GM12878 (cell line): ENCODE results near the gene DEFB131B. TPM values are rescaled to one million over a fixed set of nuclear protein-coding genes. Genes with fewer than 3 reads are reported as not detected.

Source experiments
- ASH2L ChIP-seq: fragments of 300-600, 200-600 bp; sonication (generic); IDR thresholded peaks from 2 replicates; pipeline ENCODE4 v1.6.1; 2017; ENCODE audit warnings: low read depth, mild to moderate bottlenecking, borderline replicate concordance
- CBFB ChIP-seq: IDR thresholded peaks from 2 replicates; pipeline ENCODE4 v1.6.1; 2016; ENCODE audit warnings: antibody characterized with exemption, low read depth
- CBX3 ChIP-seq: fragments of 200-600 bp; sonication (generic); IDR thresholded peaks from 2 replicates; pipeline ENCODE4 v1.6.1; 2016; ENCODE audit warnings: low read depth, borderline replicate concordance
- CHD4 ChIP-seq: fragments of 200-600 bp; sonication (generic); IDR thresholded peaks from 2 replicates; pipeline ENCODE4 v1.6.1; 2016; ENCODE audit warnings: mild to moderate bottlenecking
- CREM ChIP-seq: IDR thresholded peaks from 2 replicates; pipeline ENCODE4 v1.6.1; 2014; ENCODE audit warnings: antibody characterized with exemption, low read depth
- FOXK2 ChIP-seq: fragments of 450-650 bp; IDR thresholded peaks from 2 replicates; pipeline ENCODE4 v1.6.1; 2017; ENCODE audit warnings: mild to moderate bottlenecking, moderate library complexity
- GABPA ChIP-seq: IDR thresholded peaks from 2 replicates; pipeline ENCODE4 v1.6.1; 2014; ENCODE audit warnings: antibody characterized with exemption, low read depth, mild to moderate bottlenecking, inconsistent platforms
- KDM1A ChIP-seq: fragments of 200-600 bp; sonication (generic); IDR thresholded peaks from 2 replicates; pipeline ENCODE4 v1.6.1; 2016; ENCODE audit warnings: borderline replicate concordance
- KLF5 ChIP-seq: fragments of 450-650 bp; IDR thresholded peaks from 2 replicates; pipeline ENCODE4 v1.6.1; 2014; ENCODE audit warnings: mild to moderate bottlenecking; ENCODE audit not compliant: partially characterized antibody
- MTA2 ChIP-seq: fragments of 450-650 bp; IDR thresholded peaks from 2 replicates; pipeline ENCODE4 v1.6.1; 2016; ENCODE audit warnings: low read depth, mild to moderate bottlenecking, moderate library complexity
- NFYA ChIP-seq: IDR thresholded peaks from 2 replicates; pipeline ENCODE4 v1.6.1; 2011; ENCODE audit warnings: low read depth, mild to moderate bottlenecking, low read length, improper control_type of control experiment, borderline replicate concordance
- PBX3 ChIP-seq: IDR thresholded peaks from 2 replicates; pipeline ENCODE4 v1.6.1; 2011; ENCODE audit warnings: mild to moderate bottlenecking, low read depth, low read length, moderate library complexity; ENCODE audit not compliant: insufficient replicate concordance
- POLR2A ChIP-seq: IDR thresholded peaks from 2 replicates; pipeline ENCODE4 v1.6.1; 2011; ENCODE audit warnings: low read depth, mild to moderate bottlenecking, low read length
- POU2F2 ChIP-seq: IDR thresholded peaks from 3 replicates; pipeline ENCODE4 v1.6.1; 2011; ENCODE audit warnings: low read depth, mild to moderate bottlenecking, low read length, borderline replicate concordance
- RAD21 ChIP-seq: IDR thresholded peaks from 2 replicates; pipeline ENCODE4 v1.6.1; 2011; ENCODE audit warnings: mild to moderate bottlenecking, low read depth, low read length, moderate library complexity; ENCODE audit not compliant: insufficient read depth
- SMAD1 ChIP-seq: fragments of 450-650 bp; IDR thresholded peaks from 2 replicates; pipeline ENCODE4 v1.6.1; 2018; ENCODE audit warnings: mild to moderate bottlenecking, low read depth; ENCODE audit not compliant: partially characterized antibody
- SMAD5 ChIP-seq: IDR thresholded peaks from 2 replicates; pipeline ENCODE4 v1.6.1; 2016; ENCODE audit warnings: antibody characterized with exemption, low read depth
- SMARCA5 ChIP-seq: fragments of 450-650 bp; IDR thresholded peaks from 2 replicates; pipeline ENCODE4 v1.6.1; 2017; ENCODE audit warnings: mild to moderate bottlenecking
- TARDBP ChIP-seq: IDR thresholded peaks from 2 replicates; pipeline ENCODE4 v1.6.1; 2016; ENCODE audit warnings: borderline replicate concordance
- WRNIP1 ChIP-seq: IDR thresholded peaks from 2 replicates; pipeline ENCODE4 v1.6.1; 2011; ENCODE audit warnings: low read depth, low read length, improper control_type of control experiment, borderline replicate concordance
- ZBTB40 ChIP-seq: fragments of 450-650 bp; IDR thresholded peaks from 2 replicates; pipeline ENCODE4 v1.6.1; 2016; ENCODE audit warnings: mild to moderate bottlenecking, moderate library complexity, borderline replicate concordance
- ZNF217 ChIP-seq: fragments of 450-650 bp; IDR thresholded peaks from 2 replicates; pipeline ENCODE4 v1.6.1; 2017; ENCODE audit warnings: antibody characterized with exemption, mild to moderate bottlenecking
- polyA plus RNA-seq, 11 experiments: library from polyadenylated mRNA; depleted of rRNA in 4 of 11; unstranded in 6 of 11; stranded (reverse) in 5 of 11; fragments of >200 nt; fragmentation: Nextera tagmentation in 4 of 11; fragmentation: Illumina TruSeq in 1 of 11; extraction: Ambion mirVana in 4 of 11; extraction: Trizol in 1 of 11; gene quantifications; 1 replicate in 1 of 11; 2 replicates in 10 of 11; pipeline versions ENCODE4 v1.2.1 to v1.2.3, GENCODE V29; 2011 to 2016; ENCODE audit warnings: inconsistent platforms in 2 of 11, missing spikeins in 2 of 11, low read depth in 1 of 11
- total RNA-seq, 4 experiments: library from RNA; depleted of rRNA in 3 of 4; stranded (reverse); fragments of >200 nt in 3 of 4; fragmentation: Illumina TruSeq in 1 of 4; extraction: Trizol in 1 of 4; gene quantifications; 2 replicates each; pipeline versions ENCODE4 v1.2.1 to v1.2.3, GENCODE V29; 2013 to 2021
- TF ChIP-seq, protein P1 (sequence below): fragments of 450-650 bp; IDR thresholded peaks from 2 replicates; pipeline ENCODE4 v1.6.1; 2017; ENCODE audit warnings: borderline replicate concordance
- TF ChIP-seq, protein P2 (sequence below): IDR thresholded peaks from 2 replicates; pipeline ENCODE4 v1.6.1; 2011; ENCODE audit warnings: borderline replicate concordance, low read depth, mild to moderate bottlenecking, moderate library complexity, low read length; ENCODE audit not compliant: insufficient read depth, poor library complexity, severe bottlenecking

Gene DEFB131B
- total and polyA plus RNA-seq, 10 of the 15 experiments (the other 5 are each of a cell fraction or from before 2014, with no cell fraction given) = not detected

DNA sequence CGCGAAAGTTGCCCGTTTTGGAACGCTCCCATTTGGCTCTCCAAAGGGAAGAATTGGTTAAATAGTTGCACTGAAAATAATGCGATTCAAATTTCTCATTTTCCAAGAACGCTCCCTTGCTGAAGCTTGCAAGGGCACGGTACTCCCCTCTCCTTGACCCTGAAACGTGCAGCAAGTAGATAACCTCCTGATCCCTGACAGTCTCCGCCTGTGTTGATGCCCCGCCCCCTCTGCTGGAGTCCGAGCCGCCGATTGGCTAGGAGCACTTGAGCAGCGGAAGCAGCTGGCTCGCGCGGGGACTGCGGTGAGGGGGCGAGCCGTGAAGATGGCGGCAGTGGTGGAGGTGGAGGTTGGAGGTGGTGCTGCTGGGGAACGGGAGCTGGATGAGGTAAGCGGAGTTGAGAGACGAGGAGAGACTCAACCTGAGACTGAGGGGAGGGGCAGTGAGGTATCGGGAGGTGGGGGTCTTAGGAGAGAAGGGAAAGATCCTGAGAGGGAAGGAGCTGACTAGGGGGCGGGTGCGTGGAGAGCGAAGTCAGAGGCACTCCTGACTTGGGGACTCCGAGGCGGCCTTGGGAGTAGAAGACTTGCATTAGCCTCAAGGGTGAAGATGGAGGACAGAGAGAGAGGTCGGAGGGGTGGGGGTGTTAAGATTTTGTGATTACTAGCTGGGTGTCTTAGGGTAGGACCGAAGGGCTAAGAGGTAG is 50.6 kb downstream of the DEFB131B start, which contains the start of gene RNF121 (continued):
- TF ChIP-seq KLF5 (peak; percentile 79), RAD21 (no peak), CBX3 (no peak), ZNF217 (no peak), CBFB (peak; percentile 74), TARDBP (no peak; the same call in 1 of the 2 replicates), POU2F2 (no peak; the same call in 1 of the 3 replicates), WRNIP1 (no peak), PBX3 (peak; percentile 82), KDM1A (no peak), ZBTB40 (peak; percentile 82; the same call in 1 of the 2 replicates), NFYA (no peak), CREM (no peak; the same call in 1 of the 2 replicates), SMAD5 (peak; percentile 42; the same call in 1 of the 2 replicates), FOXK2 (no peak; the same call in 1 of the 2 replicates), SMARCA5 (peak; percentile 28; the same call in 1 of the 2 replicates), GABPA (peak; percentile 33; the same call in 1 of the 2 replicates), SMAD1 (peak; percentile 48), MTA2 (no peak), POLR2A (peak; percentile 96), ASH2L (peak; percentile 35; the same call in 1 of the 2 replicates), CHD4 (no peak)
- TF ChIP-seq, protein P1, sequence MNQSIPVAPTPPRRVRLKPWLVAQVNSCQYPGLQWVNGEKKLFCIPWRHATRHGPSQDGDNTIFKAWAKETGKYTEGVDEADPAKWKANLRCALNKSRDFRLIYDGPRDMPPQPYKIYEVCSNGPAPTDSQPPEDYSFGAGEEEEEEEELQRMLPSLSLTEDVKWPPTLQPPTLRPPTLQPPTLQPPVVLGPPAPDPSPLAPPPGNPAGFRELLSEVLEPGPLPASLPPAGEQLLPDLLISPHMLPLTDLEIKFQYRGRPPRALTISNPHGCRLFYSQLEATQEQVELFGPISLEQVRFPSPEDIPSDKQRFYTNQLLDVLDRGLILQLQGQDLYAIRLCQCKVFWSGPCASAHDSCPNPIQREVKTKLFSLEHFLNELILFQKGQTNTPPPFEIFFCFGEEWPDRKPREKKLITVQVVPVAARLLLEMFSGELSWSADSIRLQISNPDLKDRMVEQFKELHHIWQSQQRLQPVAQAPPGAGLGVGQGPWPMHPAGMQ = no peak; the same call in 1 of the 2 replicates
- TF ChIP-seq, protein P2, sequence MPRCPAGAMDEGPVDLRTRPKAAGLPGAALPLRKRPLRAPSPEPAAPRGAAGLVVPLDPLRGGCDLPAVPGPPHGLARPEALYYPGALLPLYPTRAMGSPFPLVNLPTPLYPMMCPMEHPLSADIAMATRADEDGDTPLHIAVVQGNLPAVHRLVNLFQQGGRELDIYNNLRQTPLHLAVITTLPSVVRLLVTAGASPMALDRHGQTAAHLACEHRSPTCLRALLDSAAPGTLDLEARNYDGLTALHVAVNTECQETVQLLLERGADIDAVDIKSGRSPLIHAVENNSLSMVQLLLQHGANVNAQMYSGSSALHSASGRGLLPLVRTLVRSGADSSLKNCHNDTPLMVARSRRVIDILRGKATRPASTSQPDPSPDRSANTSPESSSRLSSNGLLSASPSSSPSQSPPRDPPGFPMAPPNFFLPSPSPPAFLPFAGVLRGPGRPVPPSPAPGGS = no peak
